ENCODE results near the gene TMEM86B. TPM values are rescaled to one million over a fixed set of nuclear protein-coding genes. Genes with fewer than 3 reads are reported as not detected.
A peak's percentile ranks its signal among the peaks of the same experiment; 100 is the strongest.
"Not testable (repeated sequence)": the region's sequence is repeated elsewhere in the genome, so short reads cannot be mapped to it uniquely, and the experiment has no call there.

Gene TMEM86B
- total and polyA plus RNA-seq, 2 experiments from 2014 or later: 0.46 to 2.4 TPM

GRCh38 chr19:55206664-55207500 lies 21.7 kb downstream of the TMEM86B start:
- Histone ChIP-seq H3K4me2 (ENCODE audit: unreplicated experiment) (peak overlapping the region; percentile 66), H2AFZ (no peak overlapping the region), H3K4me3 (peak overlapping the region; percentile 40; the same call in 1 of the 2 replicates), H3K9ac (peak overlapping the region; percentile 36), H3K36me3 (ENCODE audit: low read depth) (no peaks in the 10 kb centered on the region), H3K27me3 (replicated peaks; ENCODE audit: insufficient read depth) (no peaks in the 10 kb centered on the region), H3F3A (ENCODE audit: insufficient read depth) (peaks cover 18% of the 10 kb centered on the region; the same call in 1 of the 2 replicates), H3K79me2 (ENCODE audit: insufficient read depth) (no peaks in the 10 kb centered on the region), H3K9me3 (ENCODE audit: low read depth) (no peaks in the 10 kb centered on the region), H3K4me1 (ENCODE audit: insufficient read depth) (peaks cover 20% of the 10 kb centered on the region), H3K27ac (no peak overlapping the region), H4K20me1 (ENCODE audit: insufficient read depth) (no peaks in the 10 kb centered on the region), H3K9me2 (ENCODE audit: insufficient read depth) (no peaks in the 10 kb centered on the region)
- TF ChIP-seq EZH2 (IDR thresholded peaks at IDR 0.05; ENCODE audit: insufficient read depth, poor library complexity, severe bottlenecking) (no peak), EZH2phosphoT487 (IDR thresholded peaks at IDR 0.05; ENCODE audit: insufficient read depth, low read depth) (no peak)
- DNase-seq: peak; percentile 96
- WGBS, 2 experiments (ENCODE audit: low coverage in 1 of 2, low lambda C conversion rate in 2 of 2, missing lambda C conversion rate in 2 of 2): 30 to 31% methylated on average over 28 to 29 of the region's 29 CpGs
- in situ Hi-C loops (cut with MboI): no loop called here

- H3K36me3 ChIP-seq (ENCODE audit: low read depth); H3K9me3 ChIP-seq (ENCODE audit: low read depth); H3K4me2 ChIP-seq (ENCODE audit: unreplicated experiment); H3K27me3 ChIP-seq (replicated peaks; ENCODE audit: insufficient read depth); H2AFZ ChIP-seq; H3K9ac ChIP-seq; H3K27ac ChIP-seq; H3F3A ChIP-seq (ENCODE audit: insufficient read depth); H3K4me1 ChIP-seq (ENCODE audit: insufficient read depth); H3K9me2 ChIP-seq (ENCODE audit: insufficient read depth); in situ Hi-C loops (cut with MboI); H3K79me2 ChIP-seq (ENCODE audit: insufficient read depth); H4K20me1 ChIP-seq (ENCODE audit: insufficient read depth); H3K4me3 ChIP-seq: not testable (repeated sequence)
- DNase-seq: peak; percentile 29
- WGBS, 2 experiments (ENCODE audit: low coverage in 1 of 2, low lambda C conversion rate in 2 of 2, missing lambda C conversion rate in 2 of 2): 66 to 68% methylated on average over 10 of the region's 10 CpGs
Observed at GRCh38 chr19:55202199-55202598, 26.4 kb downstream of the TMEM86B start.

GRCh38 chr19:55199620-55200204 lies 28.9 kb downstream of the TMEM86B start:
- no peak for DNase-seq
- H3K79me2 ChIP-seq (ENCODE audit: insufficient read depth): no peaks in the 10 kb centered on the region
- TF ChIP-seq EZH2 (IDR thresholded peaks at IDR 0.05; ENCODE audit: insufficient read depth, poor library complexity, severe bottlenecking): no peak
- no peak for TF ChIP-seq EZH2phosphoT487 (IDR thresholded peaks at IDR 0.05; ENCODE audit: insufficient read depth, low read depth)
- H3K9me2 ChIP-seq (ENCODE audit: insufficient read depth): no peaks in the 10 kb centered on the region
- H3K4me1 ChIP-seq (ENCODE audit: insufficient read depth): no peaks in the 10 kb centered on the region
- H4K20me1 ChIP-seq (ENCODE audit: insufficient read depth): no peaks in the 10 kb centered on the region
- no peaks in the 10 kb centered on the region for H3F3A ChIP-seq (ENCODE audit: insufficient read depth)
- no peaks in the 10 kb centered on the region for H3K36me3 ChIP-seq (ENCODE audit: low read depth)
- no peak overlapping the region for H3K9ac ChIP-seq
- no peaks in the 10 kb centered on the region for H3K27me3 ChIP-seq (replicated peaks; ENCODE audit: insufficient read depth)
- H3K27ac ChIP-seq: no peak overlapping the region
- H3K4me2 ChIP-seq (ENCODE audit: unreplicated experiment): no peak overlapping the region
- no peak overlapping the region for H3K4me3 ChIP-seq
- no peak overlapping the region for H2AFZ ChIP-seq
- in situ Hi-C loops (cut with MboI): no loop called here
- no peaks in the 10 kb centered on the region for H3K9me3 ChIP-seq (ENCODE audit: low read depth)
- WGBS, 2 experiments (ENCODE audit: low coverage in 1 of 2, low lambda C conversion rate in 2 of 2, missing lambda C conversion rate in 2 of 2): 68 to 74% methylated on average over 5 of the region's 5 CpGs

GRCh38 chr19:55198651-55199050 lies 29.9 kb downstream of the TMEM86B start:
- in situ Hi-C loops (cut with MboI): no loop called here
- H3K4me1 ChIP-seq (ENCODE audit: insufficient read depth): no peaks in the 10 kb centered on the region
- 46 to 56% methylated on average over 5 of the region's 5 CpGs for WGBS, 2 experiments (ENCODE audit: low coverage in 1 of 2, low lambda C conversion rate in 2 of 2, missing lambda C conversion rate in 2 of 2)

More at GRCh38 chr19:55198651-55199050, 29.9 kb downstream of the TMEM86B start:
- TF ChIP-seq EZH2phosphoT487 (IDR thresholded peaks at IDR 0.05; ENCODE audit: insufficient read depth, low read depth) (no peak), EZH2 (IDR thresholded peaks at IDR 0.05; ENCODE audit: insufficient read depth, poor library complexity, severe bottlenecking) (no peak)
- H3K79me2 ChIP-seq (ENCODE audit: insufficient read depth): no peaks in the 10 kb centered on the region
- H3K36me3 ChIP-seq (ENCODE audit: low read depth): no peaks in the 10 kb centered on the region
- no peak overlapping the region for H3K4me3 ChIP-seq
- no peak for DNase-seq
- no peak overlapping the region for H3K4me2 ChIP-seq (ENCODE audit: unreplicated experiment)
- no peaks in the 10 kb centered on the region for H4K20me1 ChIP-seq (ENCODE audit: insufficient read depth)
- no peaks in the 10 kb centered on the region for H3K9me3 ChIP-seq (ENCODE audit: low read depth)
- no peak overlapping the region for H2AFZ ChIP-seq
- no peak overlapping the region for H3K9ac ChIP-seq
- H3K27ac ChIP-seq: no peak overlapping the region
- no peaks in the 10 kb centered on the region for H3K27me3 ChIP-seq (replicated peaks; ENCODE audit: insufficient read depth)
- no peaks in the 10 kb centered on the region for H3F3A ChIP-seq (ENCODE audit: insufficient read depth)
- no peaks in the 10 kb centered on the region for H3K9me2 ChIP-seq (ENCODE audit: insufficient read depth)
